Measurements from ENCODE around the gene DLG2.

The DLG2 gene

GRCh38 chr11:85558411-85558810 is 68.7 kb downstream of the DLG2 start:
- no peak overlapping the region for H3K27ac Mint-ChIP-seq
- H3K27me3 Mint-ChIP-seq (ENCODE audit: low read depth), result no peaks in the 10 kb centered on the region
- no peak overlapping the region for H3K4me3 Mint-ChIP-seq
- no peak for DNase-seq (ENCODE audit: low spot score)
- H3K36me3 Mint-ChIP-seq (ENCODE audit: low read depth), result no peaks in the 10 kb centered on the region
- no peaks in the 10 kb centered on the region for H3K4me1 Mint-ChIP-seq (ENCODE audit: low read depth)
- peaks cover 4% of the 10 kb centered on the region for H3K9me3 Mint-ChIP-seq

DNA sequence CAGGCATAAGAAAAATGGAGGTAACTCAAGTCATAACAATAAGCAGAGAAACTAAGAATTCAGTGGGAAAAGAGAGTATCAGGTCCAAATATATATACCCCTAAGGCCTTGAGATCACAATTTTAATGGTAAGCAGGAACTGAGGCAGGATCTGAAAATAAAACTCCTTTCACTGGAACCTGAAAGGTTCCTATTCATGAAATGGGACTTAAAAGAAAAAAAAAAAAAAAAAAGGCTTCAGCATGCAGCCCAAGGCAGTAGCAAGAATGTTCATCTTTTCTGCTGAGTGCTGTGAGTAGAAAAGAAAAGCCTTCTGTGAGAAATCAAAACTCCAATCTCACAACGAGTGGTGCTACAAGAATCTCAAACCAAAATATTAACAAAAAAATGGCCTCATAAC is 75.3 kb downstream of the DLG2 start:
- Mint-ChIP-seq H3K4me1 (ENCODE audit: low read depth) (no peaks in the 10 kb centered on the region), H3K27me3 (ENCODE audit: low read depth) (no peaks in the 10 kb centered on the region), H3K27ac (no peak overlapping the region), H3K36me3 (ENCODE audit: low read depth) (no peaks in the 10 kb centered on the region), H3K4me3 (no peak overlapping the region), H3K9me3 (no peaks in the 10 kb centered on the region)
- DNase-seq (ENCODE audit: low spot score), result no peak

GRCh38 chr11:85541683-85542082 is 85.5 kb downstream of the DLG2 start:
- Mint-ChIP-seq H3K9me3 (no peaks in the 10 kb centered on the region), H3K4me3 (no peak overlapping the region), H3K4me1 (ENCODE audit: low read depth) (no peaks in the 10 kb centered on the region), H3K36me3 (ENCODE audit: low read depth) (no peaks in the 10 kb centered on the region), H3K27me3 (ENCODE audit: low read depth) (no peaks in the 10 kb centered on the region), H3K27ac (no peak overlapping the region)
- DNase-seq (ENCODE audit: low spot score), result no peak

DNA sequence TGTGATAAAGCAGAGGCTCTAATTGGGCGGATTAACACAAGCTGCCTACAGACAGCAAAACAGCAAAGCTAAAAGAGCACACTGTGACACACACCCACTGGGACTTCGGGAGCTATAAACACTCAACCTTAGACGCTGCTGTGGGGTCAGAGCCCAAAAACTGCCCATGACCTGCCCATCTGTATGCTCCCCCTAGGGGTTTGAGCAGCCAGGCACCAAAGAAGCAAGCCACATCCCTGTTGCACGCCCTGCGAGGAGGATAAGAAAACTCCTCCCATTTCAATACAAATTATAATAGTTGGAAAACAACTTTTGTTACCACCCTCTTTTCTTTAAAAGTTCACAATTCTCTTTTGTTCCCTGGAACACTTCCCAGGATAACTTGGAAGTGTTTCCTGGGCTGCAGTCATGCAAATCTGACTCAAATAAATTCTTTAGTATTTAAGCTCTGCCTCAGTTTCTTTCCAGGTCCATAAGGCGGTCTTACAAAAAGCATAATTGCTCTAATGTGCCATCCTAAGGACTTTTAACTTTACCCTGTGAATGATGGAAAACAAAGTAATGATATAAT is 86.4 kb downstream of the DLG2 start:
- no peaks in the 10 kb centered on the region for H3K27me3 Mint-ChIP-seq (ENCODE audit: low read depth)
- no peaks in the 10 kb centered on the region for H3K36me3 Mint-ChIP-seq (ENCODE audit: low read depth)
- no peaks in the 10 kb centered on the region for H3K9me3 Mint-ChIP-seq
- H3K4me3 Mint-ChIP-seq, result no peak overlapping the region
- DNase-seq (ENCODE audit: low spot score), result no peak
- H3K4me1 Mint-ChIP-seq (ENCODE audit: low read depth), result no peaks in the 10 kb centered on the region
- no peak overlapping the region for H3K27ac Mint-ChIP-seq

GRCh38 chr11:85540181-85540580 is 87.0 kb downstream of the DLG2 start:
- H3K4me1 Mint-ChIP-seq (ENCODE audit: low read depth), result no peaks in the 10 kb centered on the region
- no peak overlapping the region for H3K4me3 Mint-ChIP-seq

GRCh38 chr11:85539740-85540139 is 87.4 kb downstream of the DLG2 start:
- Mint-ChIP-seq H3K27ac (no peak overlapping the region), H3K9me3 (peaks cover 5% of the 10 kb centered on the region), H3K36me3 (ENCODE audit: low read depth) (no peaks in the 10 kb centered on the region), H3K4me3 (no peak overlapping the region), H3K4me1 (ENCODE audit: low read depth) (no peaks in the 10 kb centered on the region), H3K27me3 (ENCODE audit: low read depth) (no peaks in the 10 kb centered on the region)
- no peak for DNase-seq (ENCODE audit: low spot score)

More at GRCh38 chr11:85540181-85540580, 87.0 kb downstream of the DLG2 start:
- H3K27ac Mint-ChIP-seq, result no peak overlapping the region
- H3K36me3 Mint-ChIP-seq (ENCODE audit: low read depth), result no peaks in the 10 kb centered on the region
- H3K9me3 Mint-ChIP-seq, result peaks cover under 1% of the 10 kb centered on the region
- DNase-seq (ENCODE audit: low spot score), result no peak
- H3K27me3 Mint-ChIP-seq (ENCODE audit: low read depth), result no peaks in the 10 kb centered on the region

DNA sequence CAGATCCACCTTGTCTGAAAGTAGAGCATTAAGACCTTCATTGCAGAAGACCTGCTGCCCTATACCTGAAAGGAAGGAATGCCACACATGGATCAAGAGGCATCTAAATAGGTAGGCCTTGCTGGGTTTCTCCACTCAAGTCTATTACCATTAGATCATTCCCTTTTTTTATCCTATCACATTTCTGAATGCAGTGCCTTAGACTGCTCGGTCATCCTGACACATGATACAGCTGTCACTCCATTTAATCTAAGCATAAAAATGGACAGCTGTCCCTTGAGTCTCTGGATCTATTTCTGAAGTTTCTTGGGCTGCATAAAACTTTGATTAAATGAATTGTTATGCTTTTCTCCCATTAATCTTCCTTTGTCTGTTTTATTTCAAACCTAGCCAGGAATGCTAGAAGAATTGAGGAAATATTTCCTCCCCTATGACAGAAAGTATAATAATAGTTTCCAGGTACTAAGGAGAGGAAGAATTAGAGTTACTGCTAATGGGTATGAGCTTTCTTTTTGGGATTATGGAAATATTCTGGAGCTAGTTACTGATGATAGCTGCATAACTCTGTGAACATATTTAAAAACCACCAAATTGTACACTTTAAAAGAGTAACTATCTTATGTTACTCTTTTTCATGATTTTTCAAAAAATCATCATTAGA is 88.0 kb downstream of the DLG2 start:
- Mint-ChIP-seq H3K4me1 (ENCODE audit: low read depth) (no peaks in the 10 kb centered on the region), H3K36me3 (ENCODE audit: low read depth) (no peaks in the 10 kb centered on the region), H3K27me3 (ENCODE audit: low read depth) (no peaks in the 10 kb centered on the region), H3K9me3 (peaks cover 6% of the 10 kb centered on the region), H3K4me3 (no peak overlapping the region), H3K27ac (no peak overlapping the region)
- no peak for DNase-seq (ENCODE audit: low spot score)

- H3K4me1 Mint-ChIP-seq (ENCODE audit: low read depth), result no peaks in the 10 kb centered on the region
Observed at GRCh38 chr11:85536438-85536837, 90.7 kb downstream of the DLG2 start.

DNA sequence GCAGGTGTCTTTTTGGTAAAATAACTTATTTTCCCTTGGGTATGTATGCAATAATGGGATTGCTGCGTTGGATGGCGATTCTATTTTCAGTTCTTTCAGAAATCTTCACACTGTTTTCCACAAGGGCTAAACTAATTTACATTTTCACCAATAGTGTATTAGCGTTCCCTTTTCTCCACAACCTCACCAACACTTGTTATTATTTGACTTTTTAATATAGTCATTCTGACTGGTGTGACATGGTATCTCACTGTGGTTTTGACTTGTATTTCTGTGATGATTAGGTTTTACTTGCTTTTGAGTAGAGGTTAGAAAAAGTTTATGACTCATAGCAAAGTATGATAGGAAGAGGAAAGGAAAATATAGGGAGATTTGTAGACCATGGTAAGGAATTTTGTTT is 92.3 kb downstream of the DLG2 start:
- no peak for DNase-seq (ENCODE audit: low spot score)
- Mint-ChIP-seq H3K9me3 (peaks cover 6% of the 10 kb centered on the region), H3K27me3 (ENCODE audit: low read depth) (no peaks in the 10 kb centered on the region), H3K36me3 (ENCODE audit: low read depth) (no peaks in the 10 kb centered on the region), H3K4me1 (ENCODE audit: low read depth) (no peaks in the 10 kb centered on the region), H3K27ac (no peak overlapping the region), H3K4me3 (no peak overlapping the region)

More at GRCh38 chr11:85536438-85536837, 90.7 kb downstream of the DLG2 start:
- DNase-seq (ENCODE audit: low spot score), result no peak
- H3K36me3 Mint-ChIP-seq (ENCODE audit: low read depth), result no peaks in the 10 kb centered on the region
- H3K27ac Mint-ChIP-seq, result no peak overlapping the region
- H3K4me3 Mint-ChIP-seq, result no peak overlapping the region
- peaks cover 6% of the 10 kb centered on the region for H3K9me3 Mint-ChIP-seq
- H3K27me3 Mint-ChIP-seq (ENCODE audit: low read depth), result no peaks in the 10 kb centered on the region

DNA sequence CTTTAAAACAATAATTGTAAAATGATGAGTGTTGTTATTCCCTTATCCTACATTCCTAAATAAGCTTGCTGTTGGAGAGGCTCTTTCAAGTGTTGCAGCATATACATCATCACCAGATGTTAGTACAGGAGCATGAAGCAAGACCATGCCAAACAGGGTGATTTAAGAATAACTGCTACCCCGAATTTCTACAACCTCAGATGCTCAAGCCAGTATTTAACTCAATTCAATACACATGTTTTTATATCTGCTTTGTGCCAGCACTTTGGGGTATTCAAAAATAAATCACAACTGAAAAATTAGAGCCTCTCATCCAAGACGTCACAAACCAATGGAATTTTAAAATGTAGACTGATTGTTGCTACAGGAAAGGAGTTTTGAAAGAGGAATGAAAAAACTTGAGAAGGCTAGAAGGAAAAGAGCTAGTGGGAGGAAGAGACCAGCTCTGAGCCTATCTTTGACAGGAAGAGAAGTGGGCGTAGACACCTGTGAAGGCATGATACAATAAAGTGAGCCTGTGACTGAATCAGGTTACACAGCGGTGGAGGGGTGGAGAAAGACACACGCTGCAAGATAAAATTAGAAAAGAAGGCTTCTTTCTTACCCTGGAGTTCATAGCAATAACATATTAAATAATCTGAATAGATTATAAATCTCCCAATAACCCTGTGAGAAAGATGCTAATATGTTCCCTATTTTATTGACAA is 95.8 kb downstream of the DLG2 start:
- Mint-ChIP-seq H3K9me3 (peaks cover 6% of the 10 kb centered on the region), H3K4me3 (no peak overlapping the region), H3K27ac (no peak overlapping the region), H3K4me1 (ENCODE audit: low read depth) (no peaks in the 10 kb centered on the region), H3K27me3 (ENCODE audit: low read depth) (no peaks in the 10 kb centered on the region), H3K36me3 (ENCODE audit: low read depth) (no peaks in the 10 kb centered on the region)
- DNase-seq (ENCODE audit: low spot score), result no peak

GRCh38 chr11:85530634-85531033 is 96.5 kb downstream of the DLG2 start:
- Mint-ChIP-seq H3K9me3 (peaks cover 6% of the 10 kb centered on the region), H3K27me3 (ENCODE audit: low read depth) (no peaks in the 10 kb centered on the region), H3K27ac (no peak overlapping the region), H3K36me3 (ENCODE audit: low read depth) (no peaks in the 10 kb centered on the region), H3K4me1 (ENCODE audit: low read depth) (no peaks in the 10 kb centered on the region), H3K4me3 (no peak overlapping the region)
- no peak for DNase-seq (ENCODE audit: low spot score)

GRCh38 chr11:85526564-85526963 is 100.6 kb downstream of the DLG2 start:
- Mint-ChIP-seq H3K36me3 (ENCODE audit: low read depth) (no peaks in the 10 kb centered on the region), H3K9me3 (peaks cover 19% of the 10 kb centered on the region), H3K27ac (no peak overlapping the region), H3K27me3 (ENCODE audit: low read depth) (no peaks in the 10 kb centered on the region), H3K4me3 (no peak overlapping the region), H3K4me1 (ENCODE audit: low read depth) (no peaks in the 10 kb centered on the region)
- DNase-seq (ENCODE audit: low spot score), result no peak

GRCh38 chr11:85525686-85526085 is 101.5 kb downstream of the DLG2 start:
- H3K27ac Mint-ChIP-seq, result no peak overlapping the region
- H3K4me3 Mint-ChIP-seq, result no peak overlapping the region
- no peak for DNase-seq (ENCODE audit: low spot score)
- H3K9me3 Mint-ChIP-seq, result peaks cover 26% of the 10 kb centered on the region
- H3K36me3 Mint-ChIP-seq (ENCODE audit: low read depth), result no peaks in the 10 kb centered on the region
- no peaks in the 10 kb centered on the region for H3K4me1 Mint-ChIP-seq (ENCODE audit: low read depth)
- H3K27me3 Mint-ChIP-seq (ENCODE audit: low read depth), result no peaks in the 10 kb centered on the region

GRCh38 chr11:85517272-85517671 is 109.9 kb downstream of the DLG2 start:
- Mint-ChIP-seq H3K27ac (no peak overlapping the region), H3K27me3 (ENCODE audit: low read depth) (no peaks in the 10 kb centered on the region), H3K9me3 (peaks cover 22% of the 10 kb centered on the region), H3K4me1 (ENCODE audit: low read depth) (no peaks in the 10 kb centered on the region), H3K4me3 (no peak overlapping the region), H3K36me3 (ENCODE audit: low read depth) (no peaks in the 10 kb centered on the region)
- DNase-seq (ENCODE audit: low spot score), result no peak

Data from T-helper 2 cell treated with Interferon-gamma antibody and Interleukin-4, amounts not matched to agents 5 μg/mL and 100 μg/mL, for 36 hours (primary cell).